ENCODE data around the gene PPM1D. TPM values are rescaled to one million over a fixed set of nuclear protein-coding genes. Genes with fewer than 3 reads are reported as not detected.

PPM1D gene
- total RNA-seq, 1 experiment from 2014 or later = 19.0 TPM

- Histone ChIP-seq H3K9me3 (ENCODE audit: control insufficient read depth, low read depth, low read length) (no peaks in the 10 kb centered on the region), H2BK120ac (ENCODE audit: low read depth, low read length, poor library complexity, severe bottlenecking) (no peak overlapping the region), H3K14ac (ENCODE audit: insufficient read depth, low read length) (no peak overlapping the region), H2AFZ (ENCODE audit: low read length) (no peak overlapping the region), H3K27me3 (ENCODE audit: insufficient read depth, low read length) (no peaks in the 10 kb centered on the region), H2BK15ac (ENCODE audit: low read depth, low read length) (no peak overlapping the region), H4K8ac (replicated peaks; ENCODE audit: insufficient read length, low read depth, low read length) (no peak overlapping the region), H3K23ac (ENCODE audit: insufficient read length, low read depth, low read length) (no peak overlapping the region), H3K79me1 (ENCODE audit: insufficient read depth, low read depth, low read length, poor library complexity, severe bottlenecking) (no peaks in the 10 kb centered on the region), H4K20me1 (ENCODE audit: control insufficient read depth, insufficient read depth, insufficient read length) (no peaks in the 10 kb centered on the region), H2BK5ac (ENCODE audit: insufficient read length, low read length) (no peak overlapping the region), H3K18ac (ENCODE audit: insufficient read length, low read depth, low read length) (no peak overlapping the region), H2BK20ac (ENCODE audit: low read depth, low read length, poor library complexity, severe bottlenecking) (no peak overlapping the region), H3K4me1 (ENCODE audit: insufficient read depth, low read length) (no peaks in the 10 kb centered on the region), H3K23me2 (ENCODE audit: insufficient read length, low read depth, low read length, poor library complexity, severe bottlenecking) (peaks cover 9% of the 10 kb centered on the region), H3K79me2 (ENCODE audit: insufficient read depth, low read length) (no peaks in the 10 kb centered on the region), H3K4me2 (ENCODE audit: insufficient read depth, insufficient read length, low read length) (no peak overlapping the region), H2AK5ac (ENCODE audit: insufficient read length, low read length) (no peak overlapping the region), H3K9ac (ENCODE audit: extremely low read depth, insufficient read length, low read length) (no peak overlapping the region), H4K5ac (ENCODE audit: insufficient read length, low read depth, low read length) (no peak overlapping the region), H2BK12ac (ENCODE audit: insufficient read length, low read depth, low read length) (no peak overlapping the region), H4K91ac (ENCODE audit: insufficient read length, low read depth, low read length) (no peak overlapping the region), H3T11ph (ENCODE audit: low read length) (no peak overlapping the region), H3K27ac (ENCODE audit: insufficient read length, low read depth, low read length) (no peak overlapping the region), H3K4ac (ENCODE audit: low read depth, low read length) (no peak overlapping the region), H3K56ac (ENCODE audit: insufficient read length, low read depth, low read length) (no peak overlapping the region)
- TF ChIP-seq CTCF (conservative IDR thresholded peaks at IDR 0.05) = no peak
- H3K36me3 Mint-ChIP-seq (ENCODE audit: insufficient read depth in 1 of 3, low read depth in 3 of 3) = no peaks in the 10 kb centered on the region
- no peaks in the 10 kb centered on the region for H3K27me3 Mint-ChIP-seq (ENCODE audit: low read depth)
- peak overlapping the region; percentile 27 to 33; a peak in 2 of 5 replicates for H3K4me3 Mint-ChIP-seq
- H3K4me1 Mint-ChIP-seq = peaks cover 9 to 13% of the 10 kb centered on the region in 2 experiments
- DNase-seq = no peak
- no CpG with 5 or more reads among the region's 4 CpGs for WGBS (ENCODE audit: extremely low coverage, insufficient read length, low lambda C conversion rate)
- no peak overlapping the region for H3K27ac Mint-ChIP-seq
- peaks cover 0 to under 1% of the 10 kb centered on the region in 2 experiments; a peak in 2 of 5 replicates for H3K9me3 Mint-ChIP-seq
Observed at GRCh38 chr17:60679287-60679686, 79.3 kb downstream of the PPM1D start.
